ENCODE data around the gene PARD3B.

The PARD3B gene

GRCh38 chr2:205613970-205614559 is 1068.8 kb downstream of the PARD3B start:
- no peak overlapping the region for H3K4me3 ChIP-seq (ENCODE audit: low read depth, low read length)

GRCh38 chr2:205614965-205615364 is 1069.7 kb downstream of the PARD3B start:
- no peak for DNase-seq
- Histone ChIP-seq H3K27me3 (replicated peaks) (no peaks in the 10 kb centered on the region), H3K36me3 (replicated peaks) (no peaks in the 10 kb centered on the region), H3K27ac (no peak overlapping the region), H3K4me3 (ENCODE audit: low read depth, low read length) (no peak overlapping the region)
- in situ Hi-C loops (cut with HindIII; ENCODE audit: low pct_ligation_motif_present, low sequenced_read_pairs), result no loop called here
- TF ChIP-seq CTCF (IDR thresholded peaks at IDR 0.05; ENCODE audit: low read depth, low read length, missing control alignments), result no peak

More at GRCh38 chr2:205613970-205614559, 1068.8 kb downstream of the PARD3B start:
- DNase-seq, result no peak
- in situ Hi-C loops (cut with HindIII; ENCODE audit: low pct_ligation_motif_present, low sequenced_read_pairs), result no loop called here
- no peak overlapping the region for H3K27ac ChIP-seq
- TF ChIP-seq CTCF (IDR thresholded peaks at IDR 0.05; ENCODE audit: low read depth, low read length, missing control alignments), result no peak
- H3K36me3 ChIP-seq (replicated peaks), result no peaks in the 10 kb centered on the region
- no peaks in the 10 kb centered on the region for H3K27me3 ChIP-seq (replicated peaks)

- H3K36me3 ChIP-seq (replicated peaks), result no peaks in the 10 kb centered on the region
- H3K4me3 ChIP-seq (ENCODE audit: low read depth, low read length), result no peak overlapping the region
- H3K27ac ChIP-seq, result no peak overlapping the region
- DNase-seq, result no peak
- H3K27me3 ChIP-seq (replicated peaks), result no peaks in the 10 kb centered on the region
- TF ChIP-seq CTCF (IDR thresholded peaks at IDR 0.05; ENCODE audit: low read depth, low read length, missing control alignments), result no peak
- in situ Hi-C loops (cut with HindIII; ENCODE audit: low pct_ligation_motif_present, low sequenced_read_pairs), result no loop called here
These were observed 1072.6 kb downstream of the PARD3B start for GRCh38 chr2:205617905-205618304.

- H3K4me3 ChIP-seq (ENCODE audit: low read depth, low read length), result no peak overlapping the region
- no peaks in the 10 kb centered on the region for H3K27me3 ChIP-seq (replicated peaks)
- H3K27ac ChIP-seq, result no peak overlapping the region
- no peak for TF ChIP-seq CTCF (IDR thresholded peaks at IDR 0.05; ENCODE audit: low read depth, low read length, missing control alignments)
- no peak for DNase-seq
- H3K36me3 ChIP-seq (replicated peaks), result no peaks in the 10 kb centered on the region
- in situ Hi-C loops (cut with HindIII; ENCODE audit: low pct_ligation_motif_present, low sequenced_read_pairs), result no loop called here
These were observed 1074.3 kb downstream of the PARD3B start for GRCh38 chr2:205619600-205619999.

- Histone ChIP-seq H3K4me3 (ENCODE audit: low read depth, low read length) (no peak overlapping the region), H3K27me3 (replicated peaks) (no peaks in the 10 kb centered on the region), H3K36me3 (replicated peaks) (no peaks in the 10 kb centered on the region), H3K27ac (no peak overlapping the region)
- no peak for TF ChIP-seq CTCF (IDR thresholded peaks at IDR 0.05; ENCODE audit: low read depth, low read length, missing control alignments)
- in situ Hi-C loops (cut with HindIII; ENCODE audit: low pct_ligation_motif_present, low sequenced_read_pairs), result no loop called here
- no peak for DNase-seq
These were observed 1081.8 kb downstream of the PARD3B start for GRCh38 chr2:205627085-205627484.

GRCh38 chr2:205628422-205628821 is 1083.1 kb downstream of the PARD3B start:
- no peak for TF ChIP-seq CTCF (IDR thresholded peaks at IDR 0.05; ENCODE audit: low read depth, low read length, missing control alignments)
- H3K36me3 ChIP-seq (replicated peaks), result no peaks in the 10 kb centered on the region
- H3K27ac ChIP-seq, result no peak overlapping the region
- in situ Hi-C loops (cut with HindIII; ENCODE audit: low pct_ligation_motif_present, low sequenced_read_pairs), result no loop called here
- no peak overlapping the region for H3K4me3 ChIP-seq (ENCODE audit: low read depth, low read length)
- no peaks in the 10 kb centered on the region for H3K27me3 ChIP-seq (replicated peaks)
- DNase-seq, result no peak

Data from brain microvascular endothelial cell (primary cell).